ENCODE results near the gene PARD3B. TPM values are rescaled to one million over a fixed set of nuclear protein-coding genes. Genes with fewer than 3 reads are reported as not detected.

PARD3B gene
- total RNA-seq, 1 donor from 2014 or later, result 16.4 TPM

- DNase-seq (ENCODE audit: low read depth), result peak; percentile 93
These were observed 160.1 kb downstream of the PARD3B start for GRCh38 chr2:204705243-204705932.

- DNase-seq (ENCODE audit: low read depth), result peak; percentile 54
These were observed 161.7 kb downstream of the PARD3B start for GRCh38 chr2:204706939-204707338.

- DNase-seq (ENCODE audit: low read depth), result no peak
These were observed 167.9 kb downstream of the PARD3B start for GRCh38 chr2:204713211-204713610.

GRCh38 chr2:204715361-204715760 is 170.1 kb downstream of the PARD3B start:
- DNase-seq (ENCODE audit: low read depth), result no peak

GRCh38 chr2:204717591-204717990 is 172.3 kb downstream of the PARD3B start:
- no peak for DNase-seq (ENCODE audit: low read depth)

- no peak for DNase-seq (ENCODE audit: low read depth)
These were observed 173.3 kb downstream of the PARD3B start for GRCh38 chr2:204718607-204719006.

GRCh38 chr2:204720874-204721273 is 175.6 kb downstream of the PARD3B start:
- DNase-seq (ENCODE audit: low read depth), result no peak

GRCh38 chr2:204722207-204722606 is 176.9 kb downstream of the PARD3B start:
- DNase-seq (ENCODE audit: low read depth), result no peak

- DNase-seq (ENCODE audit: low read depth), result no peak
These were observed 177.4 kb downstream of the PARD3B start for GRCh38 chr2:204722691-204723090.

- DNase-seq (ENCODE audit: low read depth), result no peak
These were observed 180.6 kb downstream of the PARD3B start for GRCh38 chr2:204725693-204726360.

- DNase-seq (ENCODE audit: low read depth), result no peak
These were observed 181.6 kb downstream of the PARD3B start for GRCh38 chr2:204726831-204727230.

GRCh38 chr2:204727368-204727767 is 182.1 kb downstream of the PARD3B start:
- no peak for DNase-seq (ENCODE audit: low read depth)

- no peak for DNase-seq (ENCODE audit: low read depth)
These were observed 185.3 kb downstream of the PARD3B start for GRCh38 chr2:204730603-204731002.

- DNase-seq (ENCODE audit: low read depth), result no peak
These were observed 186.7 kb downstream of the PARD3B start for GRCh38 chr2:204732019-204732418.

- no peak for DNase-seq (ENCODE audit: low read depth)
These were observed 192.0 kb downstream of the PARD3B start for GRCh38 chr2:204737296-204737695.

GRCh38 chr2:204738721-204739120 is 193.4 kb downstream of the PARD3B start:
- no peak for DNase-seq (ENCODE audit: low read depth)

GRCh38 chr2:204743393-204743960 is 198.2 kb downstream of the PARD3B start:
- no peak for DNase-seq (ENCODE audit: low read depth)

- DNase-seq (ENCODE audit: low read depth), result no peak
These were observed 199.2 kb downstream of the PARD3B start for GRCh38 chr2:204744506-204744905.

- DNase-seq (ENCODE audit: low read depth), result no peak
These were observed 203.0 kb downstream of the PARD3B start for GRCh38 chr2:204748286-204748685.

- DNase-seq (ENCODE audit: low read depth), result no peak
These were observed 204.0 kb downstream of the PARD3B start for GRCh38 chr2:204749319-204749718.

GRCh38 chr2:204750389-204750788 is 205.1 kb downstream of the PARD3B start:
- no peak for DNase-seq (ENCODE audit: low read depth)

- DNase-seq (ENCODE audit: low read depth), result no peak
These were observed 206.2 kb downstream of the PARD3B start for GRCh38 chr2:204751472-204751871.

- DNase-seq (ENCODE audit: low read depth), result no peak
These were observed 208.6 kb downstream of the PARD3B start for GRCh38 chr2:204753841-204754240.
